NCI-H1436 treated with DMSO at 0.1 percent for 48 hours (cell line): ENCODE data around the gene IL12A.

Experiments used
- DNase-seq: peaks from one replicate; lab custom pipeline; 2025; lab: John Stamatoyannopoulos, UW

IL12A gene

DNA sequence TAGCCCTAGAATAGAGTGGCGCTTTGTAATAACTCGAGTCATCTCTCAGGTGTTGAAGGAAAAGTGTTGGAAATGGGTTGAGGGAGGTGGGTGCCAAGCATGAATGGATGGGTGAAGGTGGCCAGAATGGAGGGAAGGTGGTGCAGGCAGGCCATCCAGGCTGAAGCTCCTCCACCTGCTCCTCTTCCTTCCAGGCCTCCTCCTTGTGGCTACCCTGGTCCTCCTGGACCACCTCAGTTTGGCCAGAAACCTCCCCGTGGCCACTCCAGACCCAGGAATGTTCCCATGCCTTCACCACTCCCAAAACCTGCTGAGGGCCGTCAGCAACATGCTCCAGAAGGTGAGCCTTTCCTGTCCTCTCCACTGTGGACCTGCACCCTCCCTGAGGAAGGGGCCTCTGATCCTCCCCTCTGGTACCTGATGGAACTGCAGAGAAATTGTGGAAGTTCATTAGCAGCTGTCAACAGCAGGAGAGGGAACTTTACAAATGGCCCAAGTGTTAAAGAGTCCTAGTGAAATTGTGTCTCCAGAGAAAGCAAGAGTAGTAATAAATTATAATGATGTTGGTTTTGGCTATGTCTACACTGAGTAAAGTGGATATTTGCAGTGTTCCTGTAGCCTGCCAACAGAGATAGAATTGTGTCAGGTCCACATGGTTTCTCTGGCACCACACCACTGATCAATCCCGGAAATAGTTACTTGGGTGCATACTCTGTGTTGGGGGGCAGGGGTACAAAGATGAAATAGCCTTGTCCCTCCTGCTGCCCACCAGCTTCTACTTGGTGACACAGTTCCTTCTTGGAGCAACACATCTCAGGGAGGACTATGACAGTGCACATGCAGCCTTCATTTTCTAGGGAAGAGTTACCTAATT lies 1.6 kb downstream of the IL12A start:
- DNase-seq: no peak

DNA sequence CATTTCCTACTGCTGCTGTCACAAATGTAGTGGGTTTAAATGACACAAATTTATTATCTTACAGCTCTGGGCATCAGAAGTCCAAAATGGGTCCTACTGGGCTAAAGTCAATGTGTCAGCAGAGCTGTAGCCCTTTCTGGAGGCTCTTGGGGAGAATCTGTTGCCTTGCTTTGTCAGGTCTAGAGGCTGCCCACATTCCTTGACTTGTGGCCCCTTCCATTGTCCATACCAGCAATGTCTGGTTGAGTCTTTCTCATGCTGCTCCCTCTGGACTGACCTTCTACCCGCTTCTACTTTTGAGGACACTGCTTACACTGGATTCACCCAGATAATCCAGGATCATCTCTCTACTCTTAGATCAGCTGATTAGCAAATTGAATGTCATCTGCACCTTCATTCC lies 3.0 kb downstream of the IL12A start:
- no peak for DNase-seq

- no peak for DNase-seq
Measured at GRCh38 chr3:159992589-159992988, 4.0 kb downstream of the IL12A start.

GRCh38 chr3:159994182-159994581 lies 5.5 kb downstream of the IL12A start:
- DNase-seq: no peak

- DNase-seq: no peak
Measured at GRCh38 chr3:159995091-159995490, 6.5 kb downstream of the IL12A start.

DNA sequence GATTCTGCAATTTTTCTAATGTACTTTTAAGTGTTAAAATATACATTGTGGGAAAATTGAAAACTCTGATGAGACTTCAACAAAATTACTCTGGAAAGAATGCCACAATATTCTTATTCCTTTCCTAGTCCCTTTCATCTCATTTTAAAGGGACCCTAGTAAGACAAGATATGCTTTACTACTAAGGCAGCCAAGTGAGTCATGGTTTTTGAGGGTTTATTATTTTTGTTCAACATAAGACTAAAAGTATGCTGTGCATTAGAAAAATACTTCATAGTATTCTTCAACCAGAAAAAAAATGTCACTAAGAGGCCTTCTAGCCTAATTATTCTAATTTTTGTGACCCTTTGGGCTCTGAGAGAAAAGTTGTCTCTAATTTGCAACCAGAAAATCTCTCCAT lies 7.4 kb downstream of the IL12A start:
- no peak for DNase-seq

DNA sequence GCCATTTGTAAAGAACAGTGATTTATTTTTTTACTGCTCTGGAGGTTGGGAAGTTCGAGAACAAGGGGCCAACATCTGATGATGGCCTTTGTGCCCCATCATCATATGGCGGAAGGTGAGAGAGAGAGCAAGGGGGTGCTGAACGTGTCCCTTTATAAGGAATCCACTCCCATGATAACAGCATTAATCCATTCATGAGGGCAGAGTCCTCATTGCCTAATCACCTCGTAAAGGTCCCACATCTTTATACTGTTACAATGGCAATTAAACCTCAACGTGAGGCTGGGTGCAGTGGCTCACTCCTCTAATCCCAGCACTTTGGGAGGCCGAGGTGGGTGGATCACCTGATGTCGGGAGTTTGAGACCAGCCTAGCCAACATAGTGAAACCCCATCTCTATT lies 8.3 kb downstream of the IL12A start:
- no peak for DNase-seq

- no peak for DNase-seq
Measured at GRCh38 chr3:160001148-160001760, 12.6 kb downstream of the IL12A start.

DNA sequence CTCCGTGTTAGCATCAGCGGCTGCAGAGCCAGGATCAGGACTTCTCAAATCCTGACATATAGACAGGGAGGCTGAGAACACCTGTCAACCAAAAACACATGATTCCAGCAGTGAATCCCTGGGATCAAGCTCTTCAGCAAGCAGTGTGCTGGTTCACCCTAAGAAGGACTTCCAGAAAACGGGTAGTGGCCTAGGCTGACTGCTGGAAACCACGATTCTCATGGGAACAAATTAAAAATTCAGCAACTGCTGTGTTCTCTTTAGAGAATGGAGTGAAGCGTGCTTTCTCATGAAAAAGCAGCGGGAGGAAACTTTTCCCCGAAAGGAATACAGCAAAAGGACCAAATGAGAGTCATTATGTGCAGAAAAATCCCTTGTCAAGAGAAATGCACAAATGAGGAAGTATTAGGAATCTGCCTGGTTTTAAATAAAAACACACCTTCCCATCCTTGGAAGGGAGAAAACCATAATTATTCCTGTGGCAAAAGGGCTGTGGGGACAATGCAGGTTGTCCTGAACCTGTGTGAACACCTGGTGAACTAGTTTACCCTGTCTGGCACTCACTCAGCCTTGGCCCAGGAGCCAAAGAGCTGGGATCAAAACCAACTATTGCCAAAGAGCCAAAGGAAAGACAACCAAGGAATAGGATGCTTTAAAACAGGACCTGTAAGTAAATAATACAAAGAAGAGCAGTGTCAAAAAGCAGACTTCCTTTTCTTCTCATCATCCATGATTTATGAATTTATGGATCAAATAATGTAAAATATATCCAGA lies 13.4 kb downstream of the IL12A start:
- DNase-seq: no peak

DNA sequence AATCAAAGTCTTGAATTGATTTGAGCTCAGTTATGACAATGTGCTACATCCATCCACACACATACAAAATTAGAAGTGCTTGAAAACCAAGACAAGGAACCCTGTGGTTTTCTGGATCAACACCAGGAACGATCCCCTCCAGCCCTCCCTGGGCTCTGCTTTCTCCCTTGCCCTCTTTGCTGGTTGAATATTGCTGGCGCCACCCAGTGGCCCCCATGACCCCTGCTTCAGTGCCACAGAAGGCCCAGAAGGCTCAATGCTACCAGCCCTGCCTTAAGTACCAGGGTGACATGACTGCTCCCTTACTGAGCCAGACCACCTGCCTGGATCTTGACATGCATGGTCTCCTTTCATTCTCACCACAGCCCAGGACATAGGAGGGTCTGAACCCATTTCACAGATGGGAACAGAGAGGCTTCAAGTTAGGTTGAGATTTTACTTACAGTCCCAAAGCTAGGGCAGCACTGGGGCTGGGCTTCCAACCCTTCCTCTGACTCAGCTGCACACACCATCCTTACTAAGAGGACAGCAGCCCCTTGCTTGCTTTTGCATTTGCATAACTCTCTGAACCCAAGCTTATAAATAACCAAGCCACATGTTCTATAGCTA lies 15.0 kb downstream of the IL12A start:
- DNase-seq: no peak

DNA sequence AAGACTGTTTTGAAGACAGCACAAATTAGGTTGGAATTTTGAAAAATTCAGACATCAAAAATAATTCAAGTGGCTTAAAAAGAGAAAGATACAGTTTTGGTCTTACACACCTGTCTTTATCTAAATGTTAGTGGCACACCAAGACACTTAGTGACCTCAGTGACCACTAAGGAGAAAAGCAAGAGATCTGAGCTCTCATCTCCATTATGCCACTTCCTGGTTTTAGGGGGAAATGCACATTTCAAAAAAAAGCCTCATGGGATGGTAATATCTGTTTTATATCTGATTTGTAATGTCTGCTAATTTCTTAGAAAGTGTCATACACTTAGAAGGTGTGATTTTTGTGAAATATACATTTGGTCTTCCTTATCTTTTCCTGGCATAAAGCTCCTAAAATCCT lies 16.4 kb downstream of the IL12A start:
- no peak for DNase-seq

DNA sequence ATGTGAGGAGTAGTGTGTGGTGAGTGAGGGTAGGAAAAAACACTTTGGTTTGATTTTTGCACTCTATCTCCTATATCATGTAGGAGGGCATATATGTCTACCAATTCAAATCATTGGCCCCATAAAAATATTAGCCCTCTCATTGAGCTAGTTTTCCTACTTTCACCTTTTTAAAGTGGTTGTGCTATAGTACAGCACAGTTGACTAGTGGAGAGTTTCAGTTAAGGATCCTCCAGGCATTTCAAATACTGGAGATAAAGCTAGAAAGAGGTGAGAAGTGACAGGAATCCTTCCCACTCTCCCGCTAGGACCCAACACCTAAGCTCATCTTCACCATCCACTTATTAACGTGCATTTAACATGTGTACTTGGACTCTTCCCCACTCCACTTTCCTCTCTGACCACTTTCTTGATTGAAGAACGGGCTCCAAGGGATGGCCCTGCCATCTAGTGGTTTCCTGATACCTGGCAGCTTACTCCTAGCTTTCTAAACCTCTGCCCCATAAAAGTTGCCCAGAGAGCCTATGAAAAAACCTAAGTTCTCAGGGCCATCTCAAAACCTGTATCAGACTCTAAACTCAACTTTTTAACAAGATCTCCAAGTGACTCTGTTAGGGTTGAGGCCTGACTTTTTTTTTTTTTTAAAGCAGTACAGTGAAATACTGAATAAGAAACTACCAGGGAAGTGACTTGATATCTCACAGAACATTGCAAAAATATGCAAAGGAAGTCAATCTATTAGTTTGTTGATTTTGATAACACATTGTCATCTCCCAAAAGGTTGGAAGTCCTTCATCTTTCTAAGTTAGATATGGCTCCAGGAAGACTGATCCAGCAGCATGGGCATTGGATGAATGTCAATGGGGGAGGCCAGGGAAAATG lies 17.9 kb downstream of the IL12A start:
- no peak for DNase-seq

GRCh38 chr3:160008961-160009360 lies 20.3 kb downstream of the IL12A start:
- DNase-seq: no peak

DNA sequence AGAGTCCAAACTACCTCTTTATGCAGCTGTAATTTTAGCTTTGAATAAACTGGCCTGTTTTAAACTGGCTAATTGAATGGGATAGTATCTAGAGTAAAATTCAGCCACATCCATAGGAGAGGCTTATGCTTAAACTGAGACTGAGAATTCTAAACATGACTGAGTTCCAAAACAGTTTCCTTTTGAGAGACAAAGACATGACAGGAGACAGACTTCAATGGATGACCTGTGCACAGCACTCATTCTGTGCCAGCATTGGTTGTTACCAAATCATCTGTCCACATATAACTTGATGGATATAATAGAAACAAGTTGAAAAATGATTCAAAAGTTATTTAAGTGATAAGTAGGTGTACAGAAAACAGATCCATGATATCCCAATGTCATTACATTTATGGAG lies 20.9 kb downstream of the IL12A start:
- DNase-seq: no peak

DNA sequence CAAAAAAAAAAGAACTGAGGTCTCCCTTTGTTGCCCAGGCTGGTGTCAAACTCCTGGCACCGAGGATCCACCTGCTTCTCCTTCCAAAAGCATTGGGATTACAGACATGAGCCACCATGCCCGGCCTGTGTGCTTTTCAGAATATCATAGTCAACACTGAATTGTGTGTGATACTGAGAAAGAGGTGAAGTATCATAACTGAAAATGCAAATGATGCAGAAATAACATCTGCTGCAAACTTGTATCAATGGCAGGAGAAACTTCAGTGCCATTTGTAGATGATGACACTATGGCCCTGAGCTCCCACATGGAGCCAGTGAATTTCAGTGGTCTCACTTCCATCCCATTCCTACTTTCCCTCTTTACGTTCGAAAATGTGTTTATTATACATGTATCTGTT lies 21.9 kb downstream of the IL12A start:
- DNase-seq: no peak

- DNase-seq: no peak
Measured at GRCh38 chr3:160012108-160012507, 23.5 kb downstream of the IL12A start.

- no peak for DNase-seq
Measured at GRCh38 chr3:160016972-160017371, 28.3 kb downstream of the IL12A start.

GRCh38 chr3:160018959-160019358 lies 30.3 kb downstream of the IL12A start:
- no peak for DNase-seq

GRCh38 chr3:160020057-160020711 lies 31.5 kb downstream of the IL12A start:
- no peak for DNase-seq

GRCh38 chr3:160022068-160022467 lies 33.4 kb downstream of the IL12A start:
- no peak for DNase-seq

GRCh38 chr3:160023476-160023875 lies 34.8 kb downstream of the IL12A start:
- no peak for DNase-seq
